Measurements from ENCODE around the gene RPS27A.

DNA sequence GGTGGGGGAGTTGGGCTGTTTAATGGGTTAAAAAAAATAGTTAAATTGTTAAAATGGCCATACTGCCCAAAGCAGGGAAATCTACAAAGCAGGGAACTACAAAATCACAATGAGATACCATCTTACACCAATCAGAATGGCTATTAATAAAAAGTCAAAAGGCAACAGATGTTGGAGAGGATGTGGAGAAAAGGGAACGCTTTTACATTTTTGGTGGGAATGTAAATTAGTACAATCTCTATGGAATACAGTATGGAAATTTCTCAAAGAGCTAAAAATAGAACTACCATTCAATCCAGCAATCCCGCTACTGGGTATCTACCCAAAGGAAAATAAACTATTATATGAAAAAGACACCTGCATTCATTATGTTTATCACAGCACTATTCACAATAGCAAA lies 27.5 kb upstream of the RPS27A start:
- TF ChIP-seq CTCF (IDR thresholded peaks at IDR 0.05): no peak
- no peak for TF ChIP-seq POLR2AphosphoS5 (IDR thresholded peaks at IDR 0.05)

Data from prostate gland (tissue), 2 donors.